Ovary (tissue), 3 donors: ENCODE data around the gene SFMBT2.

ENCODE experiments used
- EP300 ChIP-seq: sonication (generic); formaldehyde crosslinking; IDR thresholded peaks from one replicate; pipeline ENCODE4 v1.6.1; 2017; ENCODE audit warnings: antibody characterized with exemption
- POLR2A ChIP-seq: fragments of 450-650 bp; IDR thresholded peaks from one replicate; pipeline ENCODE4 v1.6.1; 2017; ENCODE audit warnings: antibody characterized with exemption, mild to moderate bottlenecking, moderate library complexity
- TF ChIP-seq, protein P1 (sequence below), 3 donors: fragments of 450-650 bp in 2 of 3; fragments of 200-600 bp in 1 of 3; IDR thresholded peaks; one replicate each; pipeline versions ENCODE4 v1.5.1 to v1.8.0; 2016 to 2022; ENCODE audit warnings: antibody characterized with exemption in 3 of 3, mild to moderate bottlenecking in 1 of 3
- donor health status: DM: no; HTN: no; CAD: no.

- TF ChIP-seq, protein P1, sequence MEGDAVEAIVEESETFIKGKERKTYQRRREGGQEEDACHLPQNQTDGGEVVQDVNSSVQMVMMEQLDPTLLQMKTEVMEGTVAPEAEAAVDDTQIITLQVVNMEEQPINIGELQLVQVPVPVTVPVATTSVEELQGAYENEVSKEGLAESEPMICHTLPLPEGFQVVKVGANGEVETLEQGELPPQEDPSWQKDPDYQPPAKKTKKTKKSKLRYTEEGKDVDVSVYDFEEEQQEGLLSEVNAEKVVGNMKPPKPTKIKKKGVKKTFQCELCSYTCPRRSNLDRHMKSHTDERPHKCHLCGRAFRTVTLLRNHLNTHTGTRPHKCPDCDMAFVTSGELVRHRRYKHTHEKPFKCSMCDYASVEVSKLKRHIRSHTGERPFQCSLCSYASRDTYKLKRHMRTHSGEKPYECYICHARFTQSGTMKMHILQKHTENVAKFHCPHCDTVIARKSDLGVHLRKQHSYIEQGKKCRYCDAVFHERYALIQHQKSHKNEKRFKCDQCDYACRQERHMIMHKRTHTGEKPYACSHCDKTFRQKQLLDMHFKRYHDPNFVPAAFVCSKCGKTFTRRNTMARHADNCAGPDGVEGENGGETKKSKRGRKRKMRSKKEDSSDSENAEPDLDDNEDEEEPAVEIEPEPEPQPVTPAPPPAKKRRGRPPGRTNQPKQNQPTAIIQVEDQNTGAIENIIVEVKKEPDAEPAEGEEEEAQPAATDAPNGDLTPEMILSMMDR (IDR thresholded peaks at IDR 0.05), result no peak
- TF ChIP-seq POLR2A (no peak), EP300 (no peak)
Measured at GRCh38 chr10:7111089-7111488, 299.7 kb downstream of the SFMBT2 start.
